Measurements from ENCODE around the gene RABGGTA.

Gene RABGGTA

GRCh38 chr14:24232645-24233537, 38.5 kb downstream of the RABGGTA start, which contains the start of gene GMPR2:
GMPR2 (plus strand) TSS chr14:24232929; CDS start chr14:24233254, 325 bp downstream.
- Histone ChIP-seq H3K36me3 (ENCODE audit: insufficient read depth, low read length) (peaks cover 39% of the 10 kb centered on the region), H3K9me3 (ENCODE audit: low read length) (no peaks in the 10 kb centered on the region), H4K20me1 (ENCODE audit: insufficient read depth, low read length) (no peaks in the 10 kb centered on the region), H3K4me1 (ENCODE audit: insufficient read depth, low read length, severe bottlenecking) (peaks cover 27% of the 10 kb centered on the region), H3K27ac (ENCODE audit: low read depth, low read length, poor library complexity, severe bottlenecking) (peak within 1 kb of the TSS; percentile 70), H3K79me2 (ENCODE audit: insufficient read depth, low read length) (peaks cover 17% of the 10 kb centered on the region), H3F3A (ENCODE audit: insufficient read depth, low read length) (0 out of 2 replicates have a peak, but pooled peaks cover 3% of the 10 kb centered on the region), H3K9ac (ENCODE audit: low read length) (peak within 1 kb of the TSS; percentile 82), H3K4me2 (ENCODE audit: low read length) (peak within 1 kb of the TSS; percentile 92), H3K27me3 (ENCODE audit: insufficient read depth, low read length) (no peaks in the 10 kb centered on the region), H2AFZ (ENCODE audit: low read length) (0 out of 2 replicates have a peak within 1 kb of the TSS, but pooled peaks have one; percentile 73), H3K4me3 (ENCODE audit: low read depth, low read length, poor library complexity, severe bottlenecking) (peak within 1 kb of the TSS; percentile 87), H3K9me2 (ENCODE audit: low read depth, low read length) (no peaks in the 10 kb centered on the region)
- TF ChIP-seq CTCF (IDR thresholded peaks at IDR 0.05; ENCODE audit: low read length) (no peak), EZH2 (IDR thresholded peaks at IDR 0.05; ENCODE audit: borderline replicate concordance, low read length) (no peak)

- Histone ChIP-seq H3K9ac (ENCODE audit: low read length) (peak within 1 kb of the TSS; percentile 82), H3K4me2 (ENCODE audit: low read length) (peak within 1 kb of the TSS; percentile 92), H3K79me2 (ENCODE audit: insufficient read depth, low read length) (peaks cover 22% of the 10 kb centered on the region), H3K27me3 (ENCODE audit: insufficient read depth, low read length) (no peaks in the 10 kb centered on the region), H3K36me3 (ENCODE audit: insufficient read depth, low read length) (peaks cover 38% of the 10 kb centered on the region), H3K27ac (ENCODE audit: low read depth, low read length, poor library complexity, severe bottlenecking) (peak within 1 kb of the TSS; percentile 70), H3K9me2 (ENCODE audit: low read depth, low read length) (no peaks in the 10 kb centered on the region), H4K20me1 (ENCODE audit: insufficient read depth, low read length) (no peaks in the 10 kb centered on the region), H3K4me3 (ENCODE audit: low read depth, low read length, poor library complexity, severe bottlenecking) (peak within 1 kb of the TSS; percentile 87), H3K9me3 (ENCODE audit: low read length) (no peaks in the 10 kb centered on the region), H3F3A (ENCODE audit: insufficient read depth, low read length) (0 out of 2 replicates have a peak, but pooled peaks cover 3% of the 10 kb centered on the region), H2AFZ (ENCODE audit: low read length) (0 out of 2 replicates have a peak within 1 kb of the TSS, but pooled peaks have one; percentile 73), H3K4me1 (ENCODE audit: insufficient read depth, low read length, severe bottlenecking) (peaks cover 27% of the 10 kb centered on the region)
- TF ChIP-seq EZH2 (IDR thresholded peaks at IDR 0.05; ENCODE audit: borderline replicate concordance, low read length) (no peak), CTCF (IDR thresholded peaks at IDR 0.05; ENCODE audit: low read length) (no peak)
These were observed 39.2 kb downstream of the RABGGTA start, which contains the start of gene NEDD8 for GRCh38 chr14:24232121-24232644. NEDD8 (minus strand) TSS chr14:24232367; CDS start chr14:24232267, 100 bp downstream.

- H3K79me2 ChIP-seq (ENCODE audit: insufficient read depth, low read length), result peaks cover 29% of the 10 kb centered on the region
These were observed 39.9 kb downstream of the RABGGTA start for GRCh38 chr14:24231263-24232120.

More at GRCh38 chr14:24231263-24232120, 39.9 kb downstream of the RABGGTA start:
- Histone ChIP-seq H3K9ac (ENCODE audit: low read length) (peak overlapping the region; percentile 82), H3K27me3 (ENCODE audit: insufficient read depth, low read length) (no peaks in the 10 kb centered on the region), H3K4me3 (ENCODE audit: low read depth, low read length, poor library complexity, severe bottlenecking) (peak overlapping the region; percentile 87), H3K4me2 (ENCODE audit: low read length) (peak overlapping the region; percentile 92), H3F3A (ENCODE audit: insufficient read depth, low read length) (0 out of 2 replicates have a peak, but pooled peaks cover 3% of the 10 kb centered on the region), H3K9me2 (ENCODE audit: low read depth, low read length) (no peaks in the 10 kb centered on the region), H2AFZ (ENCODE audit: low read length) (no peak overlapping the region), H3K9me3 (ENCODE audit: low read length) (no peaks in the 10 kb centered on the region), H3K36me3 (ENCODE audit: insufficient read depth, low read length) (peaks cover 37% of the 10 kb centered on the region), H3K4me1 (ENCODE audit: insufficient read depth, low read length, severe bottlenecking) (peaks cover 27% of the 10 kb centered on the region), H4K20me1 (ENCODE audit: insufficient read depth, low read length) (no peaks in the 10 kb centered on the region), H3K27ac (ENCODE audit: low read depth, low read length, poor library complexity, severe bottlenecking) (peak overlapping the region; percentile 11)
- TF ChIP-seq CTCF (IDR thresholded peaks at IDR 0.05; ENCODE audit: low read length) (no peak), EZH2 (IDR thresholded peaks at IDR 0.05; ENCODE audit: borderline replicate concordance, low read length) (no peak)

All from OCI-LY1 (cell line).